GM11168 (cell line): ENCODE measurements around the gene STARD3.
"Not testable (repeated sequence)": the region's sequence is repeated elsewhere in the genome, so short reads cannot be mapped to it uniquely, and the experiment has no call there.

Source experiments
- in situ Hi-C: fragments of 300-500 bp; cut with MboI; formaldehyde crosslinking; loops from one replicate; pipeline ENCODE4 v1.12.0; 2022; ENCODE audit warnings: low sequenced_read_pairs; ENCODE audit not compliant: unreplicated experiment

Gene STARD3

GRCh38 chr17:39683295-39683939 is 46.5 kb downstream of the STARD3 start:
- in situ Hi-C loops: no loop called here

GRCh38 chr17:39684369-39685192 is 47.6 kb downstream of the STARD3 start:
- in situ Hi-C loops: no loop called here

DNA sequence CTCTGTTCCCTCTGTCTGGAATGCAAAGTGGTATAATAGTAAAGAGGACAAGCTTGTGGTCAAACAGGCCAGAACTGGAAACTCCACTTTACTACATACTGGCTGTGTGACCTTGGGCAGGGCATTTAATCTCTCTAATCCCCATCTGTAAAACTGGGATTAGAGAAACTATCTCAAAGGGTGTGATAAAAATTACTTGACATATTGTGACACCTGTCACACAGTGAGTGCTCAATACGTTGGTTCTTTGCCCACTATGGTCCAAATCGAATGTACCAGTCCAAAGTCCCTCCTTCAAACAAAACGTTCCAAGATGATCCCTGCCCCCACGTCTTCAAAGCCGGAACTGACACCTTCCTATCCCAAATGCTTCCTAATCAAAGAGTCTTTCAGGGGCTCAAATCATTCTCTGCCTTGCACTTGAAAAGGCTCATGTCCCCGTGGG is 50.2 kb downstream of the STARD3 start:
- in situ Hi-C loops: no loop called here

- in situ Hi-C loops: no loop called here
Measured at GRCh38 chr17:39687546-39688474, 50.9 kb downstream of the STARD3 start, which contains the start of gene PGAP3. TSS of gene PGAP3 (minus strand) at chr17:39688057. CDS start at chr17:39688014, 43 bp downstream.

DNA sequence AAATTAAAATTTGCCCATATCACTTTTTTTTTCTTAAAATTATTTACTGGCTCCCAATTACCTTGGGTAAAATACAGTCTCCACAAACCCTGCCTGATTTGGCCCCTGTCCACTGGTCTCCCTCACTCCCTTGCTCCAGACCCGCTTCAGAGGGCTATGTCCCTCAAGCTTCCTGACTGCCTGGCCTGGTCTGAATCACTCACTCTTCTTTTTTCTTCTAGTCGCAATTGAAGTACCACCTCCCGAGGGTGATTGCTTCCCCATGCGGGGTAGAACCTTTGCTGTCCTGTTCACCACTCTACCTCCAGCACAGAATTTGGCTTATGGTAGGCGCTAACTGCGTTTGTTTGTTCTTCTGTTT is 51.5 kb downstream of the STARD3 start:
- in situ Hi-C loops: no loop called here

GRCh38 chr17:39688945-39689344 is 52.0 kb downstream of the STARD3 start:
- in situ Hi-C loops: no loop called here

DNA sequence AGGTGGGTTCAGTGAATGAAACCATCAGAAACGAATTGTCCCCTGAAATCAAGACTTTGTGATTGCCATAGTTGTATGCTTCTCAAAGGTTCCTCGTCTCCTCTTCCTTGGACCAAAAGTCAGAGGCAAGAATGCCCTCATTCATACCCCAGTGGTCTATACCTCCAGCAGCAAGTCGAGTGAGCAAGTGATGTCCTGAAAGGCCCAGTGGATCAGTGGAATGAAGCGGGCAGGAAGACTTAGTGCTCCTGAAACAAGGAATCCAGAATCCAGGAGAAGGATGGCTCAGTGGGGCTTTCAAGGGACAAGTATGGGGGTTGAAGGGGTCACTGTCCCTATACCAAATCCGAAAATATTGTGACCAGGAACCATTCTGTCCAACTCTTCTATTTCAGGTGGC is 57.6 kb downstream of the STARD3 start:
- in situ Hi-C loops: no loop called here

GRCh38 chr17:39695089-39695474 is 58.1 kb downstream of the STARD3 start:
- in situ Hi-C loops: no loop called here

DNA sequence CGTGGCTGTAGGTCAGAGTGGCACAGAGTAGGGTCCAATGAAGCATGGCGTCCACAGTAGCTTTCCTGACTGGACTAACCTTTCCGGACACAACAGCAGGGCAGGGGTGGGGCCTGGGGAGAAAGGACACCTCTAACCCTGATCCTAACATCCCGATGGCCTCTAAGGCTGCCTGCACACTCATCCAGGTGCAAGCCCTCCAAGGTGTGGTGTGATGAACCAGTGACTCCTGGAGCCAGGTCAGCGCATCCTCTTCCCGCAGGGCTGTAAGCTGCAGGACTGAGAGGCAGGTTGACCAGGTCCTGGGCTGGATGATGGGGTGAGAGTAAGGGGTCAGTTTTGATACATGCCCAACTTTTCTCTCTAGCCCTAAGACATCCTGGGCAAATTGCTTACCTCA is 59.8 kb downstream of the STARD3 start:
- in situ Hi-C loops: no loop called here

DNA sequence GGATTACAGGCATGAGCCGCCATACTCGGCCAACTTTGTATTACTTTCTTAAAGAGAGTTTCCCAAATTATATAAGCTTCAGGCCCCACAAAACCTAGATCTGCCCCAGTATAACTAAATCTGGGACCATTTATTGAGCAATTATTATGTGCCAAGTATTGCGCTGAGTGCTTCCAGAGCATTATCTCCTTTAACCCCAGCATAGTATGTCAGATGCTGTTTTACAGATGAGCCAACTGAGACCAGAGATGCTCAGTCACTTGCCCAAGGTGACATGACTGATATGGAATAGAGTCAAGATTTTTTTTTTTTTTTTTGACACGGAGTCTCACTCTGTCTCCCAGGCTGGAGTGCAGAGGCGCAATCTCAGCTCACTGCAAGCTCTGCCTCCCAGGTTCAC is 61.0 kb downstream of the STARD3 start:
- in situ Hi-C loops: no loop called here

GRCh38 chr17:39699157-39699817 is 62.3 kb downstream of the STARD3 start:
- in situ Hi-C loops: not testable (repeated sequence)

- in situ Hi-C loops: no loop called here
Measured at GRCh38 chr17:39699818-39700147, 62.8 kb downstream of the STARD3 start, which contains the start of gene ERBB2. TSS of gene ERBB2 (plus strand) at chr17:39700064. CDS start at chr17:39700239, 175 bp downstream.

GRCh38 chr17:39700148-39700987 is 63.4 kb downstream of the STARD3 start:
- in situ Hi-C loops: no loop called here

GRCh38 chr17:39701012-39701783 is 64.3 kb downstream of the STARD3 start:
- in situ Hi-C loops: no loop called here

DNA sequence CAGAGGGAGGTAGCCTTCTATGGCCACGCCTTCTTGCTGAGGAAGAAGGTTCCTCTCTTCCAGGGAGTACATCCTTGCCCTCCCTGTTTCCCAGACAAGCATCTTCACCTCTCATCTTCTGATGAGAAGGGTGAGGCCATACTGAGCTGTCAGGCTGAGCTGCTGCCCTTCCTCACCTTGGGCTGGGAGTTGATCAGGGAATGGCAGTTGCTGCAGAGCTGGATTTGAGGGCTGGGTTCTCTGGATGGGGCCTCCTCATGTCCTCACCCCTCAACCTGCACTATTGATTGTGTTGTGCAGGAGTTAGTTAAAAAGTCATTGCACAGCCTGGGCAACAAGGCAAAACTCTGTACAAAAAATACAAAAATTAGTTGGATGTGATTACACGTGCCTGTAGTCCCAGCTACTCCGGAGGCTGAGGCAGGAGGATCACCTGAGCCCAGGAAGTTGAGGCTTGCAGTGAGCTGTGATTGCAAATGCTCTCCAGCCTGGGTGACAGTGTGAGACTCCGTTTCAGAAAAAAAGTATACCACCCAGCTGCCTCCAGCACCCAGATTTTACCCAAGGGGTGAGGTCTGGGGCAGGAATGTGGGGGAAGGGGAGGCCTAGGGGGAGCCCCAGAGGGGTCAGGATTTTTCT is 65.0 kb downstream of the STARD3 start:
- in situ Hi-C loops: no loop called here

GRCh38 chr17:39702901-39703893 is 66.3 kb downstream of the STARD3 start:
- in situ Hi-C loops: no loop called here

- in situ Hi-C loops: no loop called here
Measured at GRCh38 chr17:39703913-39704312, 67.0 kb downstream of the STARD3 start.
